ENCODE measurements around the gene RPL13A.

- TF ChIP-seq CTCF (IDR thresholded peaks at IDR 0.05) (no peak), POLR2A (IDR thresholded peaks at IDR 0.05) (no peak), EP300 (IDR thresholded peaks at IDR 0.05) (no peak)
Observed at GRCh38 chr19:49530708-49531107, 43.3 kb downstream of the RPL13A start.

Data from tibial nerve (tissue), 4 donors.